Embryonic facial prominence (tissue), 1 donor: ENCODE results near the gene RFLNA.

Experiments
- DNase-seq: peaks from one replicate; pipeline ENCODE4 v3.0.0-alpha.2; 2016; ENCODE audit errors: extremely low spot score

The RFLNA gene

GRCh38 chr12:124303579-124304313, 8.9 kb downstream of the RFLNA start:
- DNase-seq: no peak

GRCh38 chr12:124304314-124304790, 9.5 kb downstream of the RFLNA start:
- no peak for DNase-seq

- DNase-seq: no peak
Observed at GRCh38 chr12:124305136-124305535, 10.2 kb downstream of the RFLNA start.

DNA sequence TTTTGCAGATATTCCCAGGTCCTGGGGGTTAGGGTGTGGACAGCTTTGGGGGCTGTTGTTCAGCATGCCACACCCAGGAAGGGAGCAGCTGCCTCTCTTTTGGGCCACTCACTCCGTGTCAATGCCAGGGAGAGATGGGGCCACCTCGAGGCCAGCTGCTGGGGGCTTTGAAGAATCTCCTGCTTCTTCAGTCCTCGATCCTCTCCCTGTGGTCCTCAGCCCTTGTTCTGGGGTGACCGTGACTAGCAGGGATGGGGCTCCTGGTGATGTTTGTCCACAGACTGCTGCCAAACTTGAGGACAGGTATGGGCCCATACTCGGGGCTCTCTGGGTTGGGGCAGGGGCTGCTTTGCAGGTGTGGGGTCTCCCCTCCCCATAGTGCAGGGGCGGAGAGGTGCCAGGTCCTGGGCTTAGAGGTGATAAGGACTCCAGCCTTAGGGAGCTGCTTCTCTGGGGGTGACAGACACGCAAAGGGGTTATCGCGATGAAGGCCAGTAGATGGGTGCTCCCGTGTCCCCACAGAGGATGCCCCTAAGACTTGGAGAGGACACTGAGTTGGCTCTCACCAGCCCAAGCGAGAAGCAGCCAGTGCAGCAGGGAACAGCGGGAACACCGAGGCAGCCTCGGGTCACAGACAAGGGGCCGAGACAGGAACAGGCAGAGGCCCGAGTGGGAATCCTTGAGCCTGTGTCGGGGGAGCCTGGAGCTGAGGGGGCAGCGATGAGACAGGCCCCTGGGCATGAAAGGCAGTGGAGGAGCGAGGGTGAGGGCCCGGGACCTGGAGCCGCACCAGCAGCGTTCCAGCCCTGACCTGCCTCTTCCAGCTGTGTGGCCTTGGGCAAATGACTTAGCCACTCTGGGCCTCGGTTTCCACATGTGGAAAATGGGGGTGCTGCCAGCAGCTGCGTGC, 11.1 kb downstream of the RFLNA start:
- DNase-seq: no peak

- no peak for DNase-seq
Observed at GRCh38 chr12:124306686-124307555, 12.0 kb downstream of the RFLNA start.

DNA sequence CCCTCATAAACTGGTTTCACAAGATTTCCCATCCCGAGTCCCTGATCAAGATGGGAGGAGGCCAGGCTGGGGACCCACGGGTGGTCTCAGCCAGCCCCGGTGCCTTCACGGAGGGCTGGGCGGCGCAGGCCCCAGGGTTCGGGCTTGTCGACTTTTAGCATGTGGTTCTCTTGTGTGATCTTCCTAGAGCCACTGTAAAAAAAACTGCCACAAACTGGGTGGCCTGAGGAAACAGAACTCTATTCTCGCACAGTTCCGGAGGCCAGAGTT, 12.6 kb downstream of the RFLNA start:
- no peak for DNase-seq

- DNase-seq: no peak
Observed at GRCh38 chr12:124308741-124309140, 13.8 kb downstream of the RFLNA start.

- no peak for DNase-seq
Observed at GRCh38 chr12:124309231-124309630, 14.3 kb downstream of the RFLNA start.

DNA sequence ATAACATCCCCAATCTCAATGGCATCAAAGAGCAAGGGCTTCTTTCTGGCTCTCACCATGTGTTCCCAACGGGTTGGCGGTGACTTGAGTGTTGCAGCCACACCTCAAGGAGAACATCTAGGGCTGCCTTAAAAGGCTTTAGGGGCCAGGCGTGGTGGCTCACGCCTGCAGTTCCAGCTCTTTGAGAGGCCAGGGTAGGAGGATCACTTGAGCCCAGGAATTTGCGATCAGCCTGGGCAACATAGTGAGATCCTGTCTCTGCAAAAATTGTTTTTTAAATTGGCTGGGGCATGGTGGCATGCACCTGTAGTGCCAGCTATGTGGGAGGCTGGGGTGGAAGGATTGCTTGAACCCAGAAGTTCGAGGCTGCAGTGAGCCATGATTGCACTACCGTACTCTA, 14.9 kb downstream of the RFLNA start:
- no peak for DNase-seq

DNA sequence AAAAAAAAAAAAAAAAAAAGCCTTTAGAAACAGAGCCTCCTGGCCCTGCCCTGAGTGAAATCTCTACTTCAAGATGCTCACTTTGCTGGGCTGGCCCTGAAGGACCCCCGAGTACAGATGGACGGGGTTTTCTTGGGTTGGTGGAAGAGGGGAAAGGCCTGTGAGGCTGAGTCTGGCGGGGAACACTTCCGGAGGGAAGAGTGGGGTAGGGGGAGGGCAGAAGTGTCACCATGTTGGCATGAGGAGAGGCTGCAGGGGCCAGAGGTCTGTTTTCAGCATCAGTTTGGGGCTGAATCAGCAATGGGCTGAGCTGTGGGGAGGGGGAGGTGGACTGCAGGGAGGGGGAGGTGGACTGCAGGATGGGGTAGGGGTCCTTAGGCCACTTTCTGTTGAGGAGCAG, 15.3 kb downstream of the RFLNA start:
- no peak for DNase-seq

- DNase-seq: no peak
Observed at GRCh38 chr12:124310785-124311184, 15.9 kb downstream of the RFLNA start.

DNA sequence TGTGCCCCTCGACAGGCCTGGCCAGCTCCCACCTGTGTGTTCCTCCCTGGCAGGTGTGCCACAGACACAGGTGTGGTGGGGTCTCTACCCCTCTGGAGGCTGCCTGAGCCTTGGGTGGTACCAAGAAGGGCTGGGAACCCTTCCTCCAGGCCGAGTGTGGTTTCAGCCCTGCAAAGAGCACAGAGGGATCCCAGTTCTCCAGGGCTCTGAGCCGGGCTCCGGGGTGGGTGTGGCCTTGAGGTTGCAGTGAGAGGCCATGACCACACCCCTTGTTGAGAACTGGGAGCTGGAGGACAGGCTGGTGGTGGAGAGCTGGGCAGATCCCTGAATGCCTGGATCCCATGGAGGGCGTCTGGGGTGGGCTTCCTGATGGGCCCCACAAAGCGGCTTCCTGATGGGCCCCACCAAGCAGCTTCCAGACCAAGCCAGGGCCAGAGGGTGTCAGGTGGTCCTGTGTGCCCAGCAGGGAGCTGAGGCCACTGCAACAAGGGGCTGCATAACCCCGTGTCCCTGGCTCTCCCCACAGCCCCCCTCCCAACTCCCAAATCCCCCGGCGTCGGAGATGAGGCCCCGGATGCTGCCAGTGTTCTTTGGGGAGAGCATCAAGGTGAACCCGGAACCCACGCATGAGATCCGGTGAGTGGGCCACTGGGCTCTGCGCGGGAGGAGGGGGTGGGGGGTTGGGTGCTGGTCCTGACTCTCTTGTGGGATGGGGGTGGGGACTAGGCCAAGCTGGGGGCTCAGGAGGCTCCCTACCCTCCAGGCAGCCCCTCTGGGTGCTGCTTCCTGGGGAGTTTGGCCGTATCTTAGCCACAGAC, 16.6 kb downstream of the RFLNA start:
- no peak for DNase-seq

DNA sequence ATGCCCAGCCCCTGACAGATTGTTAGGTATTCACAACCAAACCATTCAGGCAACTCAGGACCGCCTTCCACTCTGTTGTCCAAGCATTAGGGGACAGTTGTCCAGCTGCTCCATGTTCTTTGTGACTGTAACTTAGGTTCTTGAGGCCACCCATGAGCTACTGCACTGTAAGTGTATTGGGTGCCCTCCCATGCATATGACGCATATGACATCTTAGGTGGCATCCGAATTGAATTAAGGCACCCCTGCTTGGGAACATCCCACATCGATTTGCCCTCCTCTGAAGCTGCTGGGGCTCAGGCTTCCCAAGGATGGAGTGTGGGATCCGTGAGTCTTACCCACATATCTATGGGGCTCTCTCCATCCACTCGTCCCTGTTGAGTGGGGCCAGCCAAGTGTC, 17.7 kb downstream of the RFLNA start:
- DNase-seq: no peak

GRCh38 chr12:124314207-124314606, 19.3 kb downstream of the RFLNA start:
- no peak for DNase-seq

- no peak for DNase-seq
Observed at GRCh38 chr12:124314766-124315165, 19.9 kb downstream of the RFLNA start.

GRCh38 chr12:124315372-124316044, 20.6 kb downstream of the RFLNA start:
- no peak for DNase-seq

DNA sequence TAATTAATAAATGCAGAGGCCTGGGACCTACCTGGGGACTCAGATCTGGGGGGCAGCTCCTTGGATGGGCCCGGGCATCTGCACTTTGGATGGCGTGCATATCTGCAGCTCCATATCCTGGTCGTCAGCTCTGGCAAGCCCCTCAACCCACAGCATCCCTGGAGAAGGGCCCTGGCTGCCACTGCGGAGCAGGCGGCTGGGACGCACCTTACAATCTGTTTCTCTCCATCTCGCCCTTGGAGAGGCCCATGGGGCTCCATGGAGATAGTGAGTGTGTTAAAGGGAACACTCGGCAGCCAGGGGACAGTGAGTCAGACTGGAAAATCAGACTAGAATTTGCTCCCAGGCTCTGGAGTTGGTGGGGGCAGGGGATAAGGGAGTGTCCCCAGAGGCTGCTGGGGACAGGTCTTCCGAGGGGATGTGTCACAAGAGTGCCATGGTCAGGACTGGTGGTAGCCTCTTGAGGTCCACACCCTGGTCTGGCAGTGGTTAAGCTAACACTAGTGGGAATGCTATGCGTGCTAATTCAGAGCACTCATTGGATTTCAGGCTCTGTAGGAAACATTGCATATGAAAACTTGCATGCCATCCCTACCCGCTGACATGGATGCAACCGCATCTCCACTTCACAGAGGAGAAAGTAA, 21.5 kb downstream of the RFLNA start:
- no peak for DNase-seq

DNA sequence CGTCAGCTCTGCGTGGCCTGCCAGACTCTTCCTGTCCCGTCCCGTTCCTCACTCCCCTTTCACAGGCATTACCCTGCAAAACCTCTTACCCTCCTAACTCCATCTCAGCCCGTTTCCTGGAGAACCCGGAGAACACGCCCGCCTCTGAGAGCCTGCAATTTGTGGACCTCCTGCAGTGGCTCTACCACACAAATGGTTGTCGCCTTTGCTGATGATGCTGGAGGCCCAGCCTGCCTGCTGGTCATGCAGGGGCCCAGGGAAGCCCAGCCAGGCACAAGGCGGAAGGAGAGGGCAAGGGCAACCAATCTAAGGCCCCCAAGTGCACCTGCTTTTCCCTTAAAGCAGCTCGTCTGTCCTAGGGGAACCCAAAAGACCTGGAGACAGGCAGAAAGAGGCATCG, 22.5 kb downstream of the RFLNA start:
- no peak for DNase-seq

GRCh38 chr12:124318278-124319020, 23.6 kb downstream of the RFLNA start:
- no peak for DNase-seq
